GM06990 (cell line): ENCODE data around the gene COLEC12.

Source experiments
- DNase-seq: peaks from one replicate; pipeline ENCODE4 v3.0.0-alpha.2; 2011; ENCODE audit not compliant: insufficient read length; ENCODE audit errors: extremely low read depth
- H3K27me3 ChIP-seq: replicated peaks from 2 replicates; pipeline ENCODE4 v1.6.0; 2011; ENCODE audit warnings: low read length; ENCODE audit not compliant: control insufficient read depth, insufficient read depth
- H3K36me3 ChIP-seq: 2 replicates; pipeline ENCODE4 v1.5.1; 2011; ENCODE audit warnings: low read length; ENCODE audit not compliant: control insufficient read depth, insufficient read depth
- H3K4me3 ChIP-seq: replicated peaks from 2 replicates; pipeline ENCODE4 v1.5.1; 2011; ENCODE audit warnings: low read depth, mild to moderate bottlenecking, control low read depth, low read length
- TF ChIP-seq, protein P1 (sequence below): IDR thresholded peaks from 2 replicates; pipeline ENCODE4 v1.5.1; 2011; ENCODE audit warnings: low read length, control low read depth, mild to moderate bottlenecking, inconsistent platforms; ENCODE audit not compliant: insufficient read depth, poor library complexity, severe bottlenecking

COLEC12 gene

DNA sequence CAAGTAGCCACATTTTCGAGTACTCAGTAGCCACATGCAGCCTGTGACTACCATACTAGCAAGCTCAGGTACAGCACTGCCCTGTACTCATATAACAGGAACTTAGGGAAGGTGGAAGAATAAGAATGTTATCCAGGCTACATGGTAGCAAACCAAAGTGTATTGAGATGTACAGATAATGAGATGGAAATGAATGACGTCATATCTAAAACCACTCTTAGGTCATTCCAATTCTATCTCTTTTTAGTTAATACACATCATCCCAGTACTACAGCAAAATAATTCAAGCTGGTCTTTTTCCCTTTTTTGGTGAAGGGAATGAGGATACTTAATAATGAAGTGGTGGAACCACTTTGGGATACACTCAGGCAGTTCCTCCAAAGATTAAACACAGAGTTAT, 38.7 kb downstream of the COLEC12 start:
- no peaks in the 10 kb centered on the region; the same call in 1 of the 2 replicates for H3K27me3 ChIP-seq
- TF ChIP-seq, protein P1, sequence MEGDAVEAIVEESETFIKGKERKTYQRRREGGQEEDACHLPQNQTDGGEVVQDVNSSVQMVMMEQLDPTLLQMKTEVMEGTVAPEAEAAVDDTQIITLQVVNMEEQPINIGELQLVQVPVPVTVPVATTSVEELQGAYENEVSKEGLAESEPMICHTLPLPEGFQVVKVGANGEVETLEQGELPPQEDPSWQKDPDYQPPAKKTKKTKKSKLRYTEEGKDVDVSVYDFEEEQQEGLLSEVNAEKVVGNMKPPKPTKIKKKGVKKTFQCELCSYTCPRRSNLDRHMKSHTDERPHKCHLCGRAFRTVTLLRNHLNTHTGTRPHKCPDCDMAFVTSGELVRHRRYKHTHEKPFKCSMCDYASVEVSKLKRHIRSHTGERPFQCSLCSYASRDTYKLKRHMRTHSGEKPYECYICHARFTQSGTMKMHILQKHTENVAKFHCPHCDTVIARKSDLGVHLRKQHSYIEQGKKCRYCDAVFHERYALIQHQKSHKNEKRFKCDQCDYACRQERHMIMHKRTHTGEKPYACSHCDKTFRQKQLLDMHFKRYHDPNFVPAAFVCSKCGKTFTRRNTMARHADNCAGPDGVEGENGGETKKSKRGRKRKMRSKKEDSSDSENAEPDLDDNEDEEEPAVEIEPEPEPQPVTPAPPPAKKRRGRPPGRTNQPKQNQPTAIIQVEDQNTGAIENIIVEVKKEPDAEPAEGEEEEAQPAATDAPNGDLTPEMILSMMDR = no peak
- no peak for DNase-seq
- H3K36me3 ChIP-seq = no peaks in the 10 kb centered on the region
- no peak overlapping the region for H3K4me3 ChIP-seq

DNA sequence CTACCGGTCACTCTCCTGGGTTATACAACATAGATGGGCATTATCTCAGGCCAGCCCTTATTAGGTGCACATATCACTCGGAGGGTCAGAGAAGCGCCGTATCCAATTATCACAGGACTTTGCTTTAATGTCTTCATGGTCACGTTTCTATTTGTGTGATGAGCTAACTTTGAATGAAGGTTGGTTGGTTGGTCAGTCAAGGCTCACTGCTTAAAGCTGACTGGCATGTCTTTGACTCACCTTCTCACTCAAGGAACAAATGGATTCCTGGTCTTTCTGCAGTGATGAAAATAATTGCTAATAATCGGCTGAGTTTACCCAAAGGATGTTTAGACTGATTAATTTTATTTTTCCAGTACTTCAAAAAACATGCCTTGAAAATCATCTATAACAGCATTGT, 39.7 kb downstream of the COLEC12 start:
- TF ChIP-seq, protein P1 = no peak
- H3K36me3 ChIP-seq = no peaks in the 10 kb centered on the region
- no peak for DNase-seq
- H3K27me3 ChIP-seq = no peaks in the 10 kb centered on the region; the same call in 1 of the 2 replicates
- H3K4me3 ChIP-seq = no peak overlapping the region

DNA sequence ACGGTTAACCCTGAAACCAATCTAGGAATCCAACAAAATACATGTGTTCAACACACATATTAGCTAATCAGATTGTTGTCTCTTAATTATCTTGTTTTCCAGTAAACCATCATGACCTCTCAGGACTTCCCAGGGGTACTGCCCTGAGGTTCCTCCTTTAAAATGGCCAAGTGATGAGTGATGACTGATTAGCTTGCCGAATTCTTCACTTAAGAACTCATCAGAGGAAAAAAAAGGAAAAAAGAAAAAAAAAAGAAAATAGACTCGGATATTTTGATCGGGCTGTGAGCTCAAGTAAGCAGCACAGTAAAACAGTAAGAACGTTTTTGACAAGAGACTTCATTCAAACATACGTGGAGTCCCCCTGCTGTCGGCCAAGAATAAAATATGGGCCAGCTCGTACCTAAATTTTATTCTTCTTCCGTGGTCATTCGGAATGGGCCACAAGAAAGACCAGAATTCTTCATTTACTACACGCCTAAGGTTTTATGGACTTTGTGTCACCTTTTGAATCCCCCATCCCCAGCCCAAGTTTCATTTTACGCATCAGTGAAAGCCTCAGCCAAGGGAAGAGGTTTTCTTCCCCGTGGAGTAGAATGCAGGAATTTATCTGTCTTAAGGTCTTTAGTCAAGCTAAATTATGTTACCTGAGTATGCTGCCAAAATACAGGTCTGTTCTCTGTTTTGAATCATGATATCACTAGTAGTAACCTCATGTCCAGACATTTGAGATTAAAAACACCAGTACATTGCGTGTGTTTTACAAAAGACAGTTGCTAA, 40.5 kb downstream of the COLEC12 start:
- Histone ChIP-seq H3K36me3 (no peaks in the 10 kb centered on the region), H3K27me3 (no peaks in the 10 kb centered on the region; the same call in 1 of the 2 replicates), H3K4me3 (no peak overlapping the region)
- TF ChIP-seq, protein P1 = no peak
- DNase-seq = no peak

DNA sequence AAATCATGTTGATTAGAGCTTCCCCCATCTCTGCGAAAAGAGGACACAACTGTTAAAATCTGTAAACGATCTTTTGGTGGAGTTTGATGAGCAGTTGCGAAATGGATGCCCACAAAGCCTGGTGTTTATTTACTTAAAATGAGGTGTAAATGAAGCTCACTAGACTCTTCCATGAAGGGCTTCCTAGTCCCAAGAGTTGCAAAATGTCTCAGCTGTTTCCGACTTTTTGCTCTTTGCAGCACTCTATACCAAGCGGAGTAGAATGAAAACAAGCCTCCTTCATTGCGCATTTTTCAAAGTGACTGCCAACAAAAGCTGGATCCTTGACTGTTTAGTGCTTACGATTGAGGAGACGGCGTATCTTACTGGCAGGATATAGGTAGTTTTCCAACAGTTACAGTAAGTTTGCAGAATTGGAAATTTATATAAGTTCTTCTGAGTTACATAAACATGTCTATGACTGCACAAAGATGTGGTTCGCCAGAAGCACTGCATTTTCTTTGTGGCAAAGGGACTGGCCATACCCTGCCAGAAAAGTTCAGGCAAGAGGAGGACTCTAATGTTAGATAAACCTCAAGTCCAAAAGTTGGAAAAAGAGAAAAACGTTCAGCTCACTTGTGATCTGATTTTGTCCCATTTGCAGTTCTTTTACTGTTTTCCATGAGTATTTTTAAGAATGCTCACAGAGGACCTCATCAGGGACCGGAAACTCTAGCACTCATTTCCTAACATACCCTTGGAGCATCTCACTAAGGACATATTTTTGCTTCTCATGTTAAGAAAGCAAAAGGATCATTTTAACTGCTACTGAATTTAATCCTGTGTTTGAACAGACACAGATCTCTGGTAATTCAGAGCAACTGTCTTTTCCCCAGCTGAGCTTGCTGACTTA, 42.7 kb downstream of the COLEC12 start:
- TF ChIP-seq, protein P1 = no peak
- Histone ChIP-seq H3K36me3 (no peaks in the 10 kb centered on the region), H3K4me3 (no peak overlapping the region), H3K27me3 (no peaks in the 10 kb centered on the region)
- DNase-seq = no peak

DNA sequence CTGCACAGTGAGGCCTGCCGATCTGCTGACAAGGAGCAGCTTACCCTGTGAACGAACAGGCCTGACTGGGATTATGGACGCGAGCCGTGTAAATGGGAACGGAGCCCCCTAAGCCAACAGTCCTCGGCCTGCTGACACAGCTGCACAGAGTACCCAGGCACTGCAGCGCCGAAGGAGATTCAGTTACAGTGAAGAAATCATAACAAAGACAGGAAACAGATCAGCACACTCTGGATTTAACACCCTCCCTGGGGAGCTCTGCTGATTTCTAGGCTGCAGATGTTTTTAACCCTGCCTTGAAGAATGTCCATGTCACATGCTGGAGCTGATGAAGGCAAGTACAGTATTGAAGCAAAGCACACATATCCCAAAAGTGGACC, 43.4 kb downstream of the COLEC12 start:
- H3K4me3 ChIP-seq = no peak overlapping the region
- TF ChIP-seq, protein P1 = no peak
- DNase-seq = no peak

More for the DNA sequence above, 43.4 kb downstream of the COLEC12 start:
- H3K36me3 ChIP-seq = no peaks in the 10 kb centered on the region
- H3K27me3 ChIP-seq = no peaks in the 10 kb centered on the region
